GM13977 (cell line): Measurements from ENCODE around the gene ERGIC1.

Source experiments
- DNase-seq: peaks from one replicate; pipeline ENCODE4 v3.0.0; 2012; ENCODE audit warnings: low spot score
- in situ Hi-C: fragments of 300-500 bp; cut with MboI; formaldehyde crosslinking; loops from one replicate; pipeline ENCODE4 v1.12.0; 2022; ENCODE audit warnings: low sequenced_read_pairs, low pct_unique_long_range_greater_than_20kb, mixed read lengths, inconsistent platforms; ENCODE audit not compliant: unreplicated experiment
- TF ChIP-seq, protein P1 (sequence below): IDR thresholded peaks from 2 replicates; pipeline ENCODE4 v1.5.1; 2012; ENCODE audit warnings: mild to moderate bottlenecking, control low read depth; ENCODE audit not compliant: insufficient read depth; ENCODE audit errors: extremely low read depth, missing control alignments

ERGIC1 gene

DNA sequence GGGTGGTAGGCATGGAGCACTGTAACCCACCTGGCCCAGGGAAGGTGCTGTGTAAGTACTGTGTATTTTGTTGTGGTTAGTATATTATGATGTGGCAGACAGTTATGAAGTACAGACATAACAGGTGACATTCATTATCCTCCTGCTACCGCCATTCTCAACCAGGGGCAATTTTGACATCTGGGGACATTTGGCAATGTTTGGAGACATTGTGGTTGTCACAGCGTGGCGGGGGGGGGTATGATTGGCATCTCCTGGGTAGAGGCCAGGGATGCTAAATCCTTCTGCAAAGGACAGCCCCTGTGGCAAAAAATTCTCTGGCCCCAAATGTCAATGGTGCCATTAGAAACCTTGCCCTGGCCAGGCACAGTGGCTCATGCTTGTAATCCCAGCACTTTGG is 115.4 kb downstream of the ERGIC1 start:
- in situ Hi-C loops = loop anchor here (25.0 kb wide), 1 partner anchor 462 kb away; no protein-coding TSS in a partner anchor
- DNase-seq = no peak
- TF ChIP-seq, protein P1, sequence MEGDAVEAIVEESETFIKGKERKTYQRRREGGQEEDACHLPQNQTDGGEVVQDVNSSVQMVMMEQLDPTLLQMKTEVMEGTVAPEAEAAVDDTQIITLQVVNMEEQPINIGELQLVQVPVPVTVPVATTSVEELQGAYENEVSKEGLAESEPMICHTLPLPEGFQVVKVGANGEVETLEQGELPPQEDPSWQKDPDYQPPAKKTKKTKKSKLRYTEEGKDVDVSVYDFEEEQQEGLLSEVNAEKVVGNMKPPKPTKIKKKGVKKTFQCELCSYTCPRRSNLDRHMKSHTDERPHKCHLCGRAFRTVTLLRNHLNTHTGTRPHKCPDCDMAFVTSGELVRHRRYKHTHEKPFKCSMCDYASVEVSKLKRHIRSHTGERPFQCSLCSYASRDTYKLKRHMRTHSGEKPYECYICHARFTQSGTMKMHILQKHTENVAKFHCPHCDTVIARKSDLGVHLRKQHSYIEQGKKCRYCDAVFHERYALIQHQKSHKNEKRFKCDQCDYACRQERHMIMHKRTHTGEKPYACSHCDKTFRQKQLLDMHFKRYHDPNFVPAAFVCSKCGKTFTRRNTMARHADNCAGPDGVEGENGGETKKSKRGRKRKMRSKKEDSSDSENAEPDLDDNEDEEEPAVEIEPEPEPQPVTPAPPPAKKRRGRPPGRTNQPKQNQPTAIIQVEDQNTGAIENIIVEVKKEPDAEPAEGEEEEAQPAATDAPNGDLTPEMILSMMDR = no peak

DNA sequence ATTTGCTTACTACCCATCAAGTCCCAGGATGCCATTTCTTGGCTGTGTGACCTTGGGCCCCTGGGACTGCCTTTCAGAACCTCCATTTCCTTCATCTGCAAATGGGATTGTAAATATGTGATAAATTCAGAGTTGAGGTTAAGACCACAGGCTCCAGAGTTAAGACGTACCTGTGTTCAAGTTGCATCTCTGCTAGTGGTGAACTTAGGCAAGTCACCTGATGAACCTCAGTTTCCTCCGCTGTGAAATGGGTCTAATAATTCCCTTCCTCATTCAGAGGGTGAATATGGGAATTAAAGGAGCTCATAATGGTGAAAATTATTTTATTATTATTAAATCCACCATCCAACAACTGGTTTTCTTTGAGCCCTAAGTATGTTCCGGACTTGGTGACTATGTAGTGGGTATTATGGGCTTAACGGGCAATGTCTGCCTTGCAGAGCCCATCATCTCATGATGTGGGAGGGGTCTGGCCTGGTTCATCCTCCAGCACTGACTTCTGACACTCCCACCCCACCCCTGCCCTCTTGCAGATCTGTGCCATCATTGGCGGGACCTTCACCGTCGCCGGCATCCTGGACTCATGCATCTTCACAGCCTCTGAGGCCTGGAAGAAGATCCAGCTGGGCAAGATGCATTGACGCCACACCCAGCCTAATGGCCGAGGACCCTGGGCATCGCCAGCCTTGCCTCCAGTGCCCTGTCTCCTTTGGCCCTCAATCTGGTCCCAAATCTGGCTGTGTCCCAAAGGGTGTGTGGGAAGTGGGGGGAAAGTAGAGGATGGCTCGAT is 116.3 kb downstream of the ERGIC1 start:
- TF ChIP-seq, protein P1 = no peak
- DNase-seq = no peak
- in situ Hi-C loops = no loop called here

DNA sequence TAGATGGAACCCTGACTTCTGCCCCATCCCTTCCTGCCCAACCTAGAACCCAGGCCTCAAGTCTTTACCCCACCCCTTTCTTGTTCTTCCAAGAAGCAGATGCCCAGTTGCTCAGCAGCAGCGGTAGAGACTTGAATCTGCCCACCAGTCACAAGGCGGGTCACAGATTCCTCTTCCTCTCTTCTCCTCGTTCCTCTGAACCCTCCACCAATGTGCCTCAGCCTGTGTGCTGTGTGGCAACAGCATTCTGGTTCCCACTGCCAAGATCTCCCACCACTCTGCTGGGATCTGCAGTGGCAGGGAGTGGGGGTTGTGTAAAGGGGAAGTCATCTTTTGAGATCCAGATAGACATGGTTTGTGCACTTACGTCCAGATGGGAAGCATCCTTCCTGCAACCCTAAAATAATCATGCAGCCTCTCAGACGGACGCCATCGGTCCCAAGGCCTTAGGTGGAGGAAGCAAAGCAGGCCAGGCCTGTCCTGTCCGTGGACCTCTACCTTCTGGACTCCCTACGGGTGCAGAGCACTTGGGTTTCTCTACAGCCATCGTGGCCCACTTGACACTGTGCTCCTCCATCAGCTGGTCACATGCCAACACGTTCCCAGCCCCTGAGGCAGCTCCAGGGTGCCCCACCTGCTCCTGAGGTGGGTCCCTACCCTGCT is 117.5 kb downstream of the ERGIC1 start:
- in situ Hi-C loops = no loop called here
- DNase-seq = no peak
- TF ChIP-seq, protein P1 = no peak

DNA sequence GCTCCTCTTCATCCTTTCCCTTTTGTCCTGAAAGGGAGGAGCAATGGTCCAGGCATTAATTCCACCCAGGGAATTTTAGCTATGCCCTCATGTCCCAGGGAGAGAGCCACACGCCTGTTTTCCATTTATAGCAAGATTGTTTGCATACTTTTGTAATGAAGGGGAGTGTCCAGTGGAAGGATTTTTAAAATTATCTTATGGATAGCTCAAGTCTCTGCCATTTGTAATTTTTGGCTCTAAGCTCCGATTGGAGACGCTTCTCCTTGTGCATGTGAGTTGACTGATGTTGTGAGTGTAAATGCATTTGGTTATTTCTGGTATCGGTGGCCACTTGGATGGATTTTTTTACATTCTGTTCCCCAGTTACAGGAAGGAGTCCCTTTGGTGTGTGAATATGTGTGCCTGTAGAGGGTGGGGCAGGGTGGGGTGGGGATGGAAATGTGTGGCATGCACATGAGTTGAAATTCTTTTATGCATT is 118.0 kb downstream of the ERGIC1 start:
- in situ Hi-C loops = no loop called here
- DNase-seq = no peak
- TF ChIP-seq, protein P1 = no peak

DNA sequence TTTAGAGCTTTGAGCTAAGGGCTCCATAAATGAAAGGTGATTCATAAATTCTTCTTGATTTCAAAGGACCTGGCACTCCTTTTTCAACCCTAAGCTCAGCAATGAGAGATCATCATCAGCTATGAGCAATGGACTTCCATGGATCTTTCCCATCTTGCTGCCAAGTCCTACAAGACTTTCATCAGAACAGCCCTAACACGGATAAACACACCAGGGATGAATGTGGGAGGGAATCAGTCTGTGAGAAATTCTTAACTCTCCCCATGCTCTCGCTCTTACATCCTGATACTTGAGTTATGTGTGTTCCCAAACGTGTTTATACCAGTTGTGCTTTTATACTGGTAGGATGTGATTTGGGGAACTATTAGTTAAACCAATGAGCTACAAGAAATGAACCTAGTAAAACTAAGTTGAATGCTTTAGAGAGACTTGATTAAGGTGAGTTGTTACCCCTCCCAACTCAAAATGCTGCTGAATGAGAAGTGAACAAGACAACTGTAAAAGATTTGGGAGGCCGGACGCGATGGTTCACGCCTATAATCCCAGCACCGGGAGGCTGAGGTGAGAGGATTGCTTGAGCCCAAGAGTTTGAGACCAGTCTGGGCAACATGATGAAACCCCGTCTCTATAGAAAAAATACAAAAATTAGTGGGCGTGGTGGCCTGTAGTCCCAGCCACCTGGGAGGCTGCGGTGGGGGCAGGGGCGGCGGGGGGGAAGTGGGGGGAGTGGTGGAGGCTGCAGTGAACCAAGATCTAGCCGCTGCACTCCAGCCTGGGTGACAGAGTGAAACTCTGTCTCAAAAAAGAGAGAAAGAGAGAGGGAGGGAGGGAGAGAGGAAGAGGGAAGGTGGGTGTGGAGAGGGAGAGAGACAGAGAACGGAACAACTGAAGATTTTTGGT is 120.0 kb downstream of the ERGIC1 start:
- DNase-seq = no peak
- TF ChIP-seq, protein P1 = no peak
- in situ Hi-C loops = no loop called here

DNA sequence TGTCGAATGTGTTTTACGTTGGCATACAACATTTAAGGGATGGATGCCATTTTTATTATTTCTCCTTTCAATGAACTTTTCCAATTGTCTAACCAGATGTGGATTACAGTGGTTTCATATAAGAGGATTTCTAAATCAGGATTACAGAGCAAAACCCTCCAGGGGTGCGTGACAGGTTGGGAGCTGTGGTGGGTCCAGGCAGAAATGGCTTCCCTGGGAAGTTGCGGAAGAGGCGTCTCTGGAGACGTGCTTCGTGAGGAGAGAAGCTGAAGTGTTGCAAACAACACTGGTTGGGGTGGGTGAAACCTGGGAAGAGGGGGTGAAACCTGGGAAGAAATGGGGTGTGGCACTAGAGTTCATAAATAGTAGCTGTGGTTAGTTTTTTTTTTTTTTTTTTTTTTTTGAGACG is 120.7 kb downstream of the ERGIC1 start:
- in situ Hi-C loops = no loop called here
- TF ChIP-seq, protein P1 = no peak
- no peak for DNase-seq
